H1 (cell line): Measurements from ENCODE around the gene DPM2. TPM values are rescaled to one million over a fixed set of nuclear protein-coding genes. Genes with fewer than 3 reads are reported as not detected.

ENCODE experiments used
- CEBPB ChIP-seq: IDR thresholded peaks from 2 replicates; pipeline ENCODE4 v1.6.1; 2012; ENCODE audit warnings: low read depth, low read length
- CHD2 ChIP-seq: IDR thresholded peaks from 2 replicates; pipeline ENCODE4 v1.6.1; 2012; ENCODE audit warnings: low read length, improper control_type of control experiment
- EP300 ChIP-seq, 2 experiments: IDR thresholded peaks; 1 replicate in 1 of 2; 2 replicates in 1 of 2; pipeline ENCODE4 v1.6.1; 2011 to 2012; ENCODE audit warnings: low read depth in 2 of 2, low read length in 2 of 2, mild to moderate bottlenecking in 2 of 2, borderline replicate concordance in 1 of 2, inconsistent platforms in 1 of 2, moderate library complexity in 1 of 2
- NRF1 ChIP-seq: IDR thresholded peaks from 2 replicates; pipeline ENCODE4 v1.6.1; 2011; ENCODE audit warnings: mild to moderate bottlenecking, low read depth, low read length, improper control_type of control experiment
- RBBP5 ChIP-seq: IDR thresholded peaks from 2 replicates; pipeline ENCODE4 v1.7.1; 2012; ENCODE audit warnings: low read depth, mild to moderate bottlenecking, inconsistent platforms, low read length, moderate library complexity, borderline replicate concordance
- SAP30 ChIP-seq: fragments of 300-600 bp; sonication (generic); IDR thresholded peaks from 2 replicates; pipeline ENCODE4 v1.7.1; 2012; ENCODE audit warnings: low read length, moderate library complexity, mild to moderate bottlenecking, inconsistent platforms; ENCODE audit not compliant: insufficient read depth, insufficient replicate concordance
- SRF ChIP-seq: IDR thresholded peaks from 2 replicates; pipeline ENCODE4 v1.6.1; 2011; ENCODE audit warnings: mild to moderate bottlenecking, low read depth, low read length, moderate library complexity
- polyA plus RNA-seq, 7 experiments: library from polyadenylated mRNA; depleted of rRNA in 3 of 7; stranded (reverse) in 5 of 7; unstranded in 2 of 7; fragments of >200 nt in 5 of 7; fragments of 200-250 nt in 2 of 7; gene quantifications; 1 replicate in 5 of 7; 2 replicates in 1 of 7; 4 replicates in 1 of 7; pipeline versions ENCODE4 v1.2.1 to v1.2.3, GENCODE V29; 2011 to 2013; ENCODE audit warnings: missing spikeins in 2 of 7, mixed read lengths in 2 of 7
- total RNA-seq: library from RNA; stranded (reverse); fragmentation: NEBNext Ultra II Directional; extraction: Animal tissue kit (Norgen Biotek cat#: 25700); gene quantifications from 2 replicates; pipeline ENCODE4 v1.2.1, GENCODE V29; 2021
- TF ChIP-seq, protein P1 (sequence below): fragments of 300-600 bp; sonication (generic); IDR thresholded peaks from 2 replicates; pipeline ENCODE4 v1.7.1; 2012; ENCODE audit warnings: low read length, moderate library complexity, mild to moderate bottlenecking, inconsistent platforms; ENCODE audit not compliant: insufficient replicate concordance

The DPM2 gene
- total and polyA plus RNA-seq, 2 of the 8 experiments (the other 6 are each of a cell fraction or from before 2014, with no cell fraction given) = 45.4 to 95.4 TPM

DNA sequence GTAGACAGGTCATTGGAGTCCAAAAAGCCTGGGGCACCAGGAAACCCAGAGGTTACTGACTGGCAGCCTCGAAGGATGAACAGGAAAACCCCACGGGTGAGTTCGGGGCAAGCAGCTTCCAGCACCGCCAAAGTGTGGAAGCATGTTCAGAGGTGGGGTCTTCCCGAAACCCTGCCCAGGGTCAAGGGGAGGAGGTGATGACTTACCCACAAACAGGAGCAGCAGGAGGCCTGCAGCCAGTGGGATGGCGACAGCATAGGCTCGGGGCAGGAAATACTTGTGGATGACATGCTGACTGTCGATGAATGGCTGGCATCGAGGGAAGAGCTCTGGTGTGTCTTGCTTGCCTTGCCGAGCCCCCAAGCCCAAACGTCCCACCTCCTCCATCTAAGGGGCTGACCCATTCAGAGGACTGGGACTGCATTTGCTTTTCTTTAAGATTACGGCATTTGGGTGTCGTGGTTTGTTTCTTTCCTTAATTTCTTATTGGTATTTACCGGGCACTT, 1.3 kb downstream of the DPM2 start (continued):
- TF ChIP-seq, protein P1, sequence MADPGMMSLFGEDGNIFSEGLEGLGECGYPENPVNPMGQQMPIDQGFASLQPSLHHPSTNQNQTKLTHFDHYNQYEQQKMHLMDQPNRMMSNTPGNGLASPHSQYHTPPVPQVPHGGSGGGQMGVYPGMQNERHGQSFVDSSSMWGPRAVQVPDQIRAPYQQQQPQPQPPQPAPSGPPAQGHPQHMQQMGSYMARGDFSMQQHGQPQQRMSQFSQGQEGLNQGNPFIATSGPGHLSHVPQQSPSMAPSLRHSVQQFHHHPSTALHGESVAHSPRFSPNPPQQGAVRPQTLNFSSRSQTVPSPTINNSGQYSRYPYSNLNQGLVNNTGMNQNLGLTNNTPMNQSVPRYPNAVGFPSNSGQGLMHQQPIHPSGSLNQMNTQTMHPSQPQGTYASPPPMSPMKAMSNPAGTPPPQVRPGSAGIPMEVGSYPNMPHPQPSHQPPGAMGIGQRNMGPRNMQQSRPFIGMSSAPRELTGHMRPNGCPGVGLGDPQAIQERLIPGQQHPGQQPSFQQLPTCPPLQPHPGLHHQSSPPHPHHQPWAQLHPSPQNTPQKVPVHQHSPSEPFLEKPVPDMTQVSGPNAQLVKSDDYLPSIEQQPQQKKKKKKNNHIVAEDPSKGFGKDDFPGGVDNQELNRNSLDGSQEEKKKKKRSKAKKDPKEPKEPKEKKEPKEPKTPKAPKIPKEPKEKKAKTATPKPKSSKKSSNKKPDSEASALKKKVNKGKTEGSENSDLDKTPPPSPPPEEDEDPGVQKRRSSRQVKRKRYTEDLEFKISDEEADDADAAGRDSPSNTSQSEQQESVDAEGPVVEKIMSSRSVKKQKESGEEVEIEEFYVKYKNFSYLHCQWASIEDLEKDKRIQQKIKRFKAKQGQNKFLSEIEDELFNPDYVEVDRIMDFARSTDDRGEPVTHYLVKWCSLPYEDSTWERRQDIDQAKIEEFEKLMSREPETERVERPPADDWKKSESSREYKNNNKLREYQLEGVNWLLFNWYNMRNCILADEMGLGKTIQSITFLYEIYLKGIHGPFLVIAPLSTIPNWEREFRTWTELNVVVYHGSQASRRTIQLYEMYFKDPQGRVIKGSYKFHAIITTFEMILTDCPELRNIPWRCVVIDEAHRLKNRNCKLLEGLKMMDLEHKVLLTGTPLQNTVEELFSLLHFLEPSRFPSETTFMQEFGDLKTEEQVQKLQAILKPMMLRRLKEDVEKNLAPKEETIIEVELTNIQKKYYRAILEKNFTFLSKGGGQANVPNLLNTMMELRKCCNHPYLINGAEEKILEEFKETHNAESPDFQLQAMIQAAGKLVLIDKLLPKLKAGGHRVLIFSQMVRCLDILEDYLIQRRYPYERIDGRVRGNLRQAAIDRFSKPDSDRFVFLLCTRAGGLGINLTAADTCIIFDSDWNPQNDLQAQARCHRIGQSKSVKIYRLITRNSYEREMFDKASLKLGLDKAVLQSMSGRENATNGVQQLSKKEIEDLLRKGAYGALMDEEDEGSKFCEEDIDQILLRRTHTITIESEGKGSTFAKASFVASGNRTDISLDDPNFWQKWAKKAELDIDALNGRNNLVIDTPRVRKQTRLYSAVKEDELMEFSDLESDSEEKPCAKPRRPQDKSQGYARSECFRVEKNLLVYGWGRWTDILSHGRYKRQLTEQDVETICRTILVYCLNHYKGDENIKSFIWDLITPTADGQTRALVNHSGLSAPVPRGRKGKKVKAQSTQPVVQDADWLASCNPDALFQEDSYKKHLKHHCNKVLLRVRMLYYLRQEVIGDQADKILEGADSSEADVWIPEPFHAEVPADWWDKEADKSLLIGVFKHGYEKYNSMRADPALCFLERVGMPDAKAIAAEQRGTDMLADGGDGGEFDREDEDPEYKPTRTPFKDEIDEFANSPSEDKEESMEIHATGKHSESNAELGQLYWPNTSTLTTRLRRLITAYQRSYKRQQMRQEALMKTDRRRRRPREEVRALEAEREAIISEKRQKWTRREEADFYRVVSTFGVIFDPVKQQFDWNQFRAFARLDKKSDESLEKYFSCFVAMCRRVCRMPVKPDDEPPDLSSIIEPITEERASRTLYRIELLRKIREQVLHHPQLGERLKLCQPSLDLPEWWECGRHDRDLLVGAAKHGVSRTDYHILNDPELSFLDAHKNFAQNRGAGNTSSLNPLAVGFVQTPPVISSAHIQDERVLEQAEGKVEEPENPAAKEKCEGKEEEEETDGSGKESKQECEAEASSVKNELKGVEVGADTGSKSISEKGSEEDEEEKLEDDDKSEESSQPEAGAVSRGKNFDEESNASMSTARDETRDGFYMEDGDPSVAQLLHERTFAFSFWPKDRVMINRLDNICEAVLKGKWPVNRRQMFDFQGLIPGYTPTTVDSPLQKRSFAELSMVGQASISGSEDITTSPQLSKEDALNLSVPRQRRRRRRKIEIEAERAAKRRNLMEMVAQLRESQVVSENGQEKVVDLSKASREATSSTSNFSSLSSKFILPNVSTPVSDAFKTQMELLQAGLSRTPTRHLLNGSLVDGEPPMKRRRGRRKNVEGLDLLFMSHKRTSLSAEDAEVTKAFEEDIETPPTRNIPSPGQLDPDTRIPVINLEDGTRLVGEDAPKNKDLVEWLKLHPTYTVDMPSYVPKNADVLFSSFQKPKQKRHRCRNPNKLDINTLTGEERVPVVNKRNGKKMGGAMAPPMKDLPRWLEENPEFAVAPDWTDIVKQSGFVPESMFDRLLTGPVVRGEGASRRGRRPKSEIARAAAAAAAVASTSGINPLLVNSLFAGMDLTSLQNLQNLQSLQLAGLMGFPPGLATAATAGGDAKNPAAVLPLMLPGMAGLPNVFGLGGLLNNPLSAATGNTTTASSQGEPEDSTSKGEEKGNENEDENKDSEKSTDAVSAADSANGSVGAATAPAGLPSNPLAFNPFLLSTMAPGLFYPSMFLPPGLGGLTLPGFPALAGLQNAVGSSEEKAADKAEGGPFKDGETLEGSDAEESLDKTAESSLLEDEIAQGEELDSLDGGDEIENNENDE = no peak
- TF ChIP-seq CEBPB = no peak
- TF ChIP-seq EP300 (IDR thresholded peaks at IDR 0.05; ENCODE audit: borderline replicate concordance in 1 of 2, low read depth in 2 of 2, low read length in 2 of 2) = no peak
- no peak for TF ChIP-seq CHD2
- TF ChIP-seq SAP30 = no peak
- no peak for TF ChIP-seq RBBP5
- no peak for TF ChIP-seq NRF1
- no peak for TF ChIP-seq SRF
